ENCODE data around the gene CFAP141. TPM values are rescaled to one million over a fixed set of nuclear protein-coding genes. Genes with fewer than 3 reads are reported as not detected.
"Not testable (repeated sequence)": the region's sequence is repeated elsewhere in the genome, so short reads cannot be mapped to it uniquely, and the experiment has no call there.

Gene CFAP141
- total RNA-seq, 1 donor from 2014 or later, result not detected

DNA sequence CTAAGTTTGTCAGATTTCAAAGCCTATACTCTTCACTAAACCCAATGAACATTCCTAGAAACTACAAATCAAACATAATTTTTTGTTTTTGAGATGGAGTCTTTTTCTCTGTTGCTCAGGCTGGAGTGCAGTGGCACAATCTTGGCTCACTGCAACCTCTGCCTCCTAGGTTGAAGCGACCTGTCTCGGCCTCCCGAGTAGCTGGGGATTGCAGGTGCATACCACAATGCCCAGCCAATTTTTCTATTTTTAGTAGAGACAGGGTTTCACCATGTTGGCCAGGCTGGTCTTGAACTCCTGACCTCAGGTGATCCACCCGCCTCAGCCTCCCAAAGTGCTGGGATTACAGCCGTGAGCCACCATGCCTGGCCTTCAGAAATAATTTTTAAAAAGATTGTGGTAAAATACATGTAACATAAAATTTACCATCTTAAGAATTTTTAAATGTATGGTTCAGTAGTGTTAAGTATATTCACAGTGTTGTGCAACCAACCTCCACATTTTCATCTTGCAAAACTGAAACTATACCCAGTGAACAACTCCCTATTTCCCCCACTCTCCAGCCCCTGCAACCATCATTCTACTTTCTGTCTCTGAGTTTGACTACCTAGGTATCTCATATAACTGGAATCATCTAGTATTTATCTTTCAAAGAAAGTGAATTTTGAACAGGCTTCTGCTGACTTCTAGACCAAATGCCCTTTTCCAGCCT, 2.7 kb upstream of the CFAP141 start:
- DNase-seq (ENCODE audit: low read depth, low spot score), result no peak

DNA sequence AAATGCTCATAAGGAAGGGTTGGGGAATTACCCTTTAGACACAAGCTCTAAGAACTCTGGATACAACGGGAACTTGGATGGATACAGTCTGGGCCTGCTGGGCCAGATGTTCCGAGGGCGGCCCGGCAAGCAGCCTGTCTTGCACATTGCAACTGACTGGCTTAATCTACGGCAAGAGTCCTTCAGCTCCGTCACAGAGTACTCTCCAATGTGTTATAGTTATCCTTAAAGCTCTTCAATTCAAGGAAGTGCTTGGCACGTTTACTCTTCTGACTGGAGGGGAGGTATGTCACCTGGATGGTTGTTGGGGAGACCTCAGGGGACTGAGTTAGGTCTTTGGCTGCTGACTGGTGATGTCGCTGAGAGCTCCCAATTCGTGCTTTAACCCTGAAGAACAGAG, 1.1 kb upstream of the CFAP141 start:
- DNase-seq (ENCODE audit: low read depth, low spot score), result no peak

DNA sequence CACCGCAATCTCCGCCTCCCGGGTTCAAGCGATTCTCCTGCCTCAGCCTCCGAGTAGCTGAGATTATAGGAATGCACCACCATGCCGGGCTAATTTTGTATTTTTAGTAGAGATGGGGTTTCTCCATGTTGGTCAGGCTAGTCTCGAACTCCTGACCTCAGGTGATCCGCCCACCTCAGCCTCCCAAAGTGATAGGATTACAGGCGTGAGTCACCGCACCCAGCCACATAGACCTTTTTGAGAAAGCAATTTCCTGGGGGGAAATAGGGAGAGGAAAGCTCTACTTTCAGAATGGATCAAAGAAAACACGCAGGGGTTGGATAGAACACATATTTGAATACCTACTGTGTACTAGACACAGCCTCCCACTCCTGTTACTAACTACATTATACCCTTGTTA, 355 bp downstream of the CFAP141 start:
- DNase-seq (ENCODE audit: low read depth, low spot score), result not testable (repeated sequence)

DNA sequence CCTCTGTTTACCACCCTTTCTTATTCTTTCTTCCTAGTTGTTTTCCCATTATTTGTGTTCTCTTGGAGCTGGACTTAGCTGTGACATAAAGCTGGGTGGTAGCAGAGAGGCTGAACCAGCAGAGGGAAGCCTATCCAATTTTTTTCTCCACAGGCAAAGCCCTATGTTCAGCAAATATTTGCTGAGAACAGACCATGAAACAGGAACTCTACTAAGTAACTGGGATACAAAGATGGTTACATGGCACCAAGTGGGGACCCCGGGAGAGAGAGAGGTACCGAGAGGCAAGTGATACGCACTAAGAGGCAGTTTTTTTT, 6.6 kb downstream of the CFAP141 start:
- DNase-seq (ENCODE audit: low read depth, low spot score), result no peak

DNA sequence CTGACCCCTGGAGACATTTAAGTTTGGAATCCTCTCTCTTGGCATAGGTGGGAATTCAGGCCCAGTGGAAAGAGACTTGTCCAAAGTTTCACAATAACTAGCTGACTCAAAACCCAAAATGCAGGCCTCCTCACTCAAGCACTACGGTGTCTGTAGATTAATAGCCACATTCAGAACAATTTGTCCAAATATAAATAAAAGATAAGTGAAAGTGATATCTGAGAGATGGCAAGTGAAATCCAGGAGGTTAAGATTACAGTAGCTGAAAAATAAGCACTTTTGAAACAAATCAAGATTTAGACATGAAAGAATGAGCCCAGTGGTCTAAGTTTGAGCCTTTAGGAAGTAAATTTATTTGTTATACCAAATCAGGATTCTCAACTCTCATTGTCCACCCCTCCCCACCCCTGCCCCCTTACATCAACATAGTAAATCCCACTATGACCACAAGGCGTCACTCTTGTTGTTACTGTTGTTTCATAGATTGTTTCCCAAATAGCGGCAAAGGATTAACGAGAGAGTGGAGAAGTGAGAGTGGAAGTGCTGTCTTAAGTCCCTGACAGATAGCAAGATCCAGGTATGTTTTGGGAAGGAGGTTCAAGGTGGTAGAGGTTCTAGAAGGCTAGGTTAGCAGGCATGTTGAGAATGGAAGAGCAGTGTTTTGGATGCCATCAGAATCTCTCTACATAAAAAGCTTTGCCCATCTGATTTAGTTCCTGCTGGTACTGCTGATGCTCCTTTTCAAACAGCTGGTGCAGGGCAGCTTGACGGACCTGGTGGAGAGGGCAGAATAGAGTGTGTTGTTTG, 7.2 kb downstream of the CFAP141 start:
- no peak for DNase-seq (ENCODE audit: low read depth, low spot score)

- no peak for DNase-seq (ENCODE audit: low read depth, low spot score)
These were observed 12.3 kb downstream of the CFAP141 start for GRCh38 chr1:154193821-154194220.

DNA sequence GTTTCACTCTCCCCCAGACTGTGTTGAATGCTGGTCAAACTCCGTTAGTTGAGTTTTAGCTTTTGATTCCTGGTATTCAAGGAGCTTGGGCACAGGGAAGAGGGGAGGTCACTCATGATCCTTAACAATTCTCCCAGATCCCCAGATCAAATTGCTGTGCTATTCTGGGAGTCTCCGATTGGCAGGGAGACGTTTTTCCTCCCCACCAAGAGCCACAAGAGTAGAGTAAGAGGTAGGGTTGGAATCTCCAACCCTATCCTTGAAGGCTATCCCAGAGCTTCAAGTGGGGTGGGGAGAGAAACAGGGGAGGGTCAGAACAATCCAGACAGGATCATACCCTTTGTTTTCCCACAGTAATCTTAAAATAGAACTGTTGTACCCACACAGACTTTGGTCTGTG, 13.7 kb downstream of the CFAP141 start:
- no peak for DNase-seq (ENCODE audit: low read depth, low spot score)

DNA sequence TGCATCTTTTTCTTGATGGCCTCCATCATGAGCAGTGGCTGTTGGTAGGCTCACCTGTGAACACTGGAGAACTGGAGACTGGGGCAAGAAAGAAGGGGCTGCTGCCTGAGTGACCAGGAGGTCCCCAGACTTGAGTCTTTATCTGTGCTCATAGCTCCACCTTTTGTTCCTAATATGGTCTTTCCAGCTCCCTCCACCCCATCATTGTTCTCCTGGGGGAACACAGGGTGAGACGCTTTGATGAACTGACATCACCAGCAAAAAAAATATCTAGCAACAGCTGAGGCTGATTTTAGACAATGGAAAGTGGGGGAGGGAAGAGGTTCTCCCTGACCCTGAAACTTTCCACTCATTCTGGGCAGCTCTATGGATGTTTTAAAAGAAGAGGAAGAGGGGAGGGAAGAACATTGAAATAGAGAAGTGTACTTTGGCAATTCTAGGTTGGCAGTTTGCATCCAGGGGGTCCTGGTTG, 14.1 kb downstream of the CFAP141 start, which contains the start of gene TPM3:
Gene TPM3 (minus strand): TSS at position 111 of the 472 bp plus-strand sequence. CDS start 82 bp downstream, at position 29.
- DNase-seq (ENCODE audit: low read depth, low spot score), result peak; percentile 55

DNA sequence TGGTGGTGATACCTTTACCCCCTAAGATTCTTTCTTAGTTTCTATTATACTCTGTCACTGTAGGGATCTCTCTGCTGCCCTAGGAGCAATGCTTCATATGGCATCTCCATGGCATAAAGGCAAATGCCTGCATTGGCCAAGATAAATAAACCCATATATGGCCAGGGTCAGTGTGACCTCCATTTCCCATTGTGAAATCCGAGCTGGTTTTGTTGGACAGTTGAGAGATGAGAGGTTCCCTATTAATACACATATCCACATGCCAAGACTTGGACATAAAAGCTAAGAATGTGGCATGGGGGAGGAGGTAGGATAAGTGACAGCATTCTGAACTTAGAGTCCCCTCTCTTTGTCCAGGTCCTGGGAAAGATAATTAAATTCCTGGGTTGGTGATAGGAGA, 15.6 kb downstream of the CFAP141 start:
- DNase-seq (ENCODE audit: low read depth, low spot score), result peak; percentile 64

DNA sequence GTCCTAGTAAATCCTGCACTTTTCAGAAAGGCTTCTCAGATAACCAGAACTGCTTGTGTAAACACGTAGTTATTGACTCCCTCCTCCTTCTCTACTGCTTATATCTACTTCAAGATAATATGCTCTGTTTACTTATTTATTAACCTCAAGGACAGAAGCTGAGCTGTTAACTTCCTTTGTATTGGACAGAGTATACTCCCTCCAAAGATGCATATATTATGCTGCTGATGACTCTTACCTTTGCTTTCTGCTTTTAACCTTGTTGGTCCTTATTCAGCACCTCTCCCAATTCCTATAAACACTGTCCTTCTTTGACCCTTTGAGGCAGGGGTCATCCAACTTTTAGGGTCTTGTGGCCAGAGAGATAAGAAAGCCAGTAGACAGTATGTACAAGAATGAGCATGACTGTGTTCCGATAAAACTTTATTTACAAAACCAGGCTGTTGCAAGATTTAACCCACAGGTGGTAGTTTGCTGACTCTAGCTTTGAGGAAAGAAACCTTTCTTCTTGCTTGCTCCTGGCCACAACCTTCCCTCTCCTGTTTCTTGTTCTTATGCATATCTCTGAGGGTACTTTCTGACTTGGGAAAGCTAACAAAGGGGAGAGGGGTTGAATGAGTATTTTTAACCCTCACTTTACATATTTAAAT, 19.2 kb downstream of the CFAP141 start:
- no peak for DNase-seq (ENCODE audit: low read depth, low spot score)

GRCh38 chr1:154186177-154186576, 20.0 kb downstream of the CFAP141 start:
- peak; percentile 50 for DNase-seq (ENCODE audit: low read depth, low spot score)

DNA sequence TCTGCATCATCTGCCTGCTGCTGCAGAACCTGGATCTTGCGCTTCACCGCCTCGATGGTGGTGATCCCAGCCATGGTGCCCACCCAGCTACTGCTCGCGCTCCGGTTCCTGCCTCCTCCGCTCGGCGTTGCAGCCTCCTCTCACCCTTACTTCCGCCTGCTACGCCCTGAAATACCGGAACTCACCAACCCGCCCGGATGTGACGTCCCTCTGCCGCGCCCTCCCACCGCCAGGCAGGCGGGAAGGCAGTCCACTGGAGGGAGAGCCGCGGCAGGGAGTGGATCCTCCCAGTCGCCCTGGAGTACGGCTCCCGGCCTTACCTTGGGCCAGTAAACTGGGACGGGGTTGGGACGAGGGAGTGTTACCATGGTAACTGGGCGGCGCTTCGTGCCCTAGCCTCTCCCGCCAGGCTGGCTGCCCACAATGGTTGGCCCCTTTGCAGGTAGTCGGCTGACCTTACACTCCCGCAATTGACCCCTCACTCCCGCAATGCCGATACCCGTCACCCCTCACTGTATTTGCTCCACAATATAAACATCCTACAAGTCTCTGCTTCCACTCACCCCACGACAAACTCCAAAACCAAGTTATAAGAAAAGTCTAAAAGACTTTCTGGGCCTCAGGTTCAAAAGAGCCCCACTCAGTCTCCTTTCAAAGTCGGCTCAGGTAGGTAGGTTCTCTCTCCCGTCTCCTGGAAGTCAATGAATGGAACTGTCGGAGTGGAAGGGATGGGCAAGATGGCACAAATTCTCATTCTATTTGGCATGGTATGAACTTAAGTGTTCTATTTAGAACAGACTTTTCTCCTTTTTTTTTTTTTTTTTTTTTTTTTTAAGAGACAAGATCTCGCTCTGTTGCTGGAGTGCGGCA, 22.9 kb downstream of the CFAP141 start:
- DNase-seq (ENCODE audit: low read depth, low spot score), result peak; percentile 84

DNA sequence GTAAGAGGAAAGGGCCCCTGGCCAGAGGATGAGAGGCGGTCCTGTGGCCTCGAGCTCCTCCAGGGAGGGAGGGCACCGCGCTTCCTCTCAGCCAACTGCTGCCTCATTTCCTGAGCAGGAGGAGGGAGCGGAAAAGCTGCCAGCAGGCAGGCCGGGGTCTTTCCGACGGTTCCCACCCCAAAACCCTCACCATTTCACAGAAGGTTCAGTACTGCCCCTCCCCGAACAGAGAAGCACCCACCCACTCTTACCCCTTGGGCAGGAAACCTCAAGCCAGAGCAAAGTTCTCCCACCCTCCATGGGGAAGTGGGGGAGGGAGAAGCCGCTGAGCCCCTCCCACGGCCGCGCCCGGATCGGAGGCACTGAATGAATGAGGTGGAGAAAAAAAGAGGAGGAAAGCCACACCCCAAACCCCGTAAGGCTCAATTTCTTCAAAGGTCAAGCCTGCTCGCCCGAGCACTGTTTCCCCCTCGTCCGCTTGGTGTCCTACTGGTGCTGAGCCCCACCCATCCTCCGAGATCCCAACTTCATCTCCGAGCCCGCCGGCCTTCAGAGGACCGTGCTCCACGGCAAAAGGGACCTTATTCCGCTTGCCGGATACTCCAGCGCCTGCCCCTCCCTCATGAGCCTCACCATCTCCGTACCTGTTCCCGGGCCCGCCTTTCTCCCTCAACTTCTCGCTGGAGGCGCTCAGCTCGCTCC, 23.6 kb downstream of the CFAP141 start:
- DNase-seq (ENCODE audit: low read depth, low spot score), result peak; percentile 47

- DNase-seq (ENCODE audit: low read depth, low spot score), result no peak
These were observed 24.2 kb downstream of the CFAP141 start for GRCh38 chr1:154181944-154182343.

- no peak for DNase-seq (ENCODE audit: low read depth, low spot score)
These were observed 26.0 kb downstream of the CFAP141 start for GRCh38 chr1:154179946-154180687.

DNA sequence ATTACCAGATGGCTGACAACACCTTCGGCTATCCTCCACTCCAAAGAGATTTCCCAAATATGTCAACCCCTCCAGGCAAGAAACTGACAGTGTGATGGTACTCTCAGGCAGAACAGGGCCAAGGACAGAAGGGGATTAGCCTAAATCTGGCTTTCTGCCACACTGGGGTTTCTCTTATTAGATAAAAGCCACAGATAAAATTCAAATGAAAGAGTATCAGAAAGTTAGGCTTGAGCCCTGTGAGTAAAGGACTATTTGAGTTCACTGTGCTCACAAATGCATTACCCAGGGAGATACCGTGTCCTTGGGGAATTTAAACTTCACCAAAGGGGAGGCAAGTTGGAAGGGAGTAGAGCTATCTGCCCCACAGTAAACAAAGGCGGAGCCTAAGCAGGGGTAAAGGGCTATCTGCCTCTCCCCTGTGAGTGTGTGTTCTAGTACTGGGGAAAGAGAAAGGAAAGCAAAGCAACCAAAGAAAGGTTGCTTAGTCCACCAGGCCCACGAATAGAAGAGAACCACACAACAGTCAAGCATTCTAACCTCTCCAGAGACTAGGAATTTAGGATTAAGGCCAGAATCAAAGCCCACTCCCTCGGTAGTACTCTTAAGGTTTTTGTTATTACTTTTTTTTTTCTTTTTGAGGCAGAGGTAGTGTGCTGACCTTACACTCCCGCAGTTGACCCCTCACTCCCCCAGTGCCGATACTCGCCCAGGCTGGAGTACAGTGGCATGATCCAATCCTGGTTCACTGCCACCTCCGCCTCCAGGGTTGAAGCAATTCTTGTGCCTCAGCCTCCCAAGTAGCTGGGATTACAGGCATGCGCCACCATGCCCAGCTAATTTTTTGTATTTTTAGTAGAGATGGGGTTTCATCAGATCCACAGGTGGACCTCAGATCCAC, 27.0 kb downstream of the CFAP141 start:
- DNase-seq (ENCODE audit: low read depth, low spot score), result no peak

DNA sequence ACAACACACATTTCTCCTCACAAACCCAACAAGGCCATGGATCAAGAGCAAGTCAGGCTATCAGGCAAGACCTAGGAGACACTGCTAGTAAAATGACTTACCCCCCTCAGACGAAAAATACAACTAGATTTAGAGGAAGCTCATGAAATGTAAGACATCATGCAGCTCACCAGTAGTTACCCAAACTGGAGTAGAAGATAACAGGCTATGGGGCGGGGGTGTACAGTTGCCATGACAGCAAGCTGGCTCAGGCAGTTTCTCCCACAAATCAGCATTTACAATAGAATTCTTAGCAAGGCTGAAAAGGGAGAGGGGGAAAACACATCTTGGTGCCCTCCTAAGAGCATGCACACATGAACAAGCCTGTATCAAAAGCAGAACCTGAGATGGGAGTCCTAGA, 28.1 kb downstream of the CFAP141 start:
- DNase-seq (ENCODE audit: low read depth, low spot score), result no peak

DNA sequence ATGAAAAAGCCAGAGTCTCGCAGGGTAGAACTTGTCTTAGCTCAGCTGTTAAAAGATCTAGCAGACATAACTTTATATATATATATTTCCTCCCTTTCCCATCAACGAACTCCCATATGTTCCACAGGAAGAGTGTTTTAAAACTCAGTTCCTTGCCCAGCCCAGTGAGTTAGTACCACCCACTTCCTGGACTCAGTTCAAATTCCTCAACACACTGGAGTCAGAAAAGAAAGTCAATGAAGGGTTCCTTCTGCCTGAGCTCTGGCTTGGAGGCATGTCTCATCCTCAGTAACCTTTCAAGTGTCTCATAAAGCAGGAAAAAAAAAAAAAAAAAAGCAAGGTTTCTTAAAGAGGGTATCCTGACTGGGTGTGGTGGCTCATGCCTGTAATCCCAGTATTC, 29.8 kb downstream of the CFAP141 start:
- peak; percentile 47 for DNase-seq (ENCODE audit: low read depth, low spot score)

GRCh38 chr1:154174654-154175053, 31.5 kb downstream of the CFAP141 start:
- no peak for DNase-seq (ENCODE audit: low read depth, low spot score)
